ENCODE measurements around the gene MAPK8IP3. TPM values are rescaled to one million over a fixed set of nuclear protein-coding genes. Genes with fewer than 3 reads are reported as not detected.

MAPK8IP3 gene
- total and polyA plus RNA-seq, 9 of the 15 experiments (the other 6 are each of a cell fraction or from before 2014, with no cell fraction given), result 0.17 to 58.7 (median 16.7) TPM

DNA sequence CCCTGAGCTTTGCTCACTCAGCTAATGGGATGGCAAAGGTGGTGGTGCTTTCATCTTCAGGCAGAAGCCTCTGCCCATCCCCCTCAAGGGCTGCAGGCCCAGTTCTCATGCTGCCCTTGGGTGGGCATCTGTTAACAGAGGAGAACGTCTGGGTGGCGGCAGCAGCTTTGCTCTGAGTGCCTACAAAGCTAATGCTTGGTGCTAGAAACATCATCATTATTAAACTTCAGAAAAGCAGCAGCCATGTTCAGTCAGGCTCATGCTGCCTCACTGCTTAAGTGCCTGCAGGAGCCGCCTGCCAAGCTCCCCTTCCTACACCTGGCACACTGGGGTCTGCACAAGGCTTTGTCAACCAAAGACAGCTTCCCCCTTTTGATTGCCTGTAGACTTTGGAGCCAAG is 5.7 kb upstream of the MAPK8IP3 start:
- Histone ChIP-seq H3K79me2 (ENCODE audit: control insufficient read depth, insufficient read depth, low read length) (no peaks in the 10 kb centered on the region), H3K9ac (ENCODE audit: insufficient read depth in 1 of 2, low read depth in 2 of 2, low read length in 2 of 2) (no peak overlapping the region; a peak in 1 of 4 replicates), H3K27ac (ENCODE audit: extremely low read depth, low read depth, low read length) (no peak overlapping the region), H3K9me1 (ENCODE audit: control insufficient read depth, insufficient read depth, low read length) (no peaks in the 10 kb centered on the region), H4K20me1 (replicated peaks; ENCODE audit: control insufficient read depth, insufficient read depth, low read length) (no peaks in the 10 kb centered on the region; the same call in 1 of the 2 replicates), H3K4me3 (no peak overlapping the region), H3K27me3 (ENCODE audit: control insufficient read depth in 2 of 2, insufficient read depth in 2 of 2, low read length in 2 of 2) (no peaks in the 10 kb centered on the region), H3K4me2 (ENCODE audit: insufficient read depth, low read length) (no peak overlapping the region), H3K36me3 (ENCODE audit: control insufficient read depth, insufficient read depth, low read length) (peaks cover 79% of the 10 kb centered on the region), H3K4me1 (replicated peaks in 1 of 2; ENCODE audit: control insufficient read depth in 2 of 2, insufficient read depth in 2 of 2, low read length in 2 of 2) (peaks cover 5 to 8% of the 10 kb centered on the region in 2 experiments; a peak in 3 of 5 replicates), H2AFZ (ENCODE audit: low read depth, low read length) (no peak overlapping the region), H3K9me3 (replicated peaks; ENCODE audit: control insufficient read depth, insufficient read depth, low read depth, low read length) (no peaks in the 10 kb centered on the region)
- BruUV-seq (replicated peaks), result no TSS peak
- in situ Hi-C loops (cut with MboI), result no loop called here
- intact Hi-C loops (cut with micrococcal nuclease), result no loop called here
- no peak for ATAC-seq
- no peak for FAIRE-seq
- no peak for DNase-seq (ENCODE audit: extremely low read depth in 1 of 4, low spot score in 3 of 4)
- CTCF ChIA-PET (ENCODE audit: low intra/inter-chr PET ratio), result no interaction called here
- POLR2A ChIA-PET, result interaction anchor here (1.0 kb wide), 1 partner anchor 15 kb away, joined by 3 read pairs; no protein-coding TSS in a partner anchor
- no peak for TF ChIP-seq NRF1 (conservative IDR thresholded peaks at IDR 0.05 in 1 of 2, IDR thresholded peaks at IDR 0.05 in 1 of 2)
- TF ChIP-seq SMARCB1 (IDR thresholded peaks at IDR 0.05; ENCODE audit: insufficient read length, low read depth), result no peak
- TF ChIP-seq ZNF324 (CRISPR knock-in tag; IDR thresholded peaks at IDR 0.05), result no peak
- 80% methylated on average over 2 of the region's 3 CpGs for WGBS (ENCODE audit: insufficient coverage, low coverage, missing lambda C conversion rate)

DNA sequence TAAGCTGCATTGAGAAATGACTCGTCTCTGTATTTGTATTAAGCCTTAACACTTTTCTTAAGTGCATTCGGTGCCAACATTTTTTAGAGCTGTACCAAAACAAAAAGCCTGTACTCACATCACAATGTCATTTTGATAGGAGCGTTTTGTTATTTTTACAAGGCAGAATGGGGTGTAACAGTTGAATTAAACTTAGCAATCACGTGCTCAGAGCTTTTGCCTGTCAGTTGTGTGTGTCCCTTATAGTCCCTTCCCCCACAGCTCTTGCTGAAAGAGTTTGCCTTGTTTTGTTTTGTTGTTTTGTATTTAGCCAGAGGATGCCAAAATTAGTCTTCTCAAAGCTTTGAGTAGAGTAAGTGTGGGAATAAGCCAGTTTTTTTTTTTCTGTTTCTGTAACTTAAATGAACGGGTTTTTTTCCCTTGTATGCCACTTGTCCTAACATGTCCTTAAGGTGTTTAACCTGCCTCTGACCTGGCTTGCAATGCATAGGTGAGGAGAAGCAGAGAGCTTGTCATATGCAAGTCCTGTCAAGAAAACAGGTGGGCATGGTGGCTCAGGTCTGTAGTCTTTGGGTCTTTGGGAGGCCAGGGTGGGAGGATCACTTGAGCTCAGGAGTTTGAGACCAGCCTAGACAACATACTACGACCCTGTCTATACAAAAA is 4.6 kb upstream of the MAPK8IP3 start:
- BruUV-seq (replicated peaks), result no TSS peak
- ChIA-PET POLR2A (interaction anchor here (0.6 to 2.7 kb wide), 6 partner anchors 14 to 1175 kb away, joined by 3 to 16 read pairs (median 3); partner anchors contain the start of gene JPT2), CTCF (ENCODE audit: low intra/inter-chr PET ratio) (interaction anchor here (0.6 kb wide), 1 partner anchor 56 kb away, joined by 4 read pairs; no protein-coding TSS in a partner anchor)
- H3K9me3 ChIP-seq (replicated peaks; ENCODE audit: control insufficient read depth, insufficient read depth, low read depth, low read length), result no peaks in the 10 kb centered on the region
- intact Hi-C loops (cut with micrococcal nuclease), result no loop called here
- H3K9me1 ChIP-seq (ENCODE audit: control insufficient read depth, insufficient read depth, low read length), result no peaks in the 10 kb centered on the region
- H2AFZ ChIP-seq (ENCODE audit: low read depth, low read length), result no peak overlapping the region
- H3K36me3 ChIP-seq (ENCODE audit: control insufficient read depth, insufficient read depth, low read length), result peaks cover 70% of the 10 kb centered on the region
- no peak overlapping the region for H3K4me2 ChIP-seq (ENCODE audit: insufficient read depth, low read length)
- no peaks in the 10 kb centered on the region; the same call in 1 of the 2 replicates for H4K20me1 ChIP-seq (replicated peaks; ENCODE audit: control insufficient read depth, insufficient read depth, low read length)
- DNase-seq (ENCODE audit: extremely low read depth in 1 of 4, low spot score in 3 of 4) (no peak), ATAC-seq (no peak), FAIRE-seq (no peak)
- WGBS (ENCODE audit: insufficient coverage, low coverage, missing lambda C conversion rate), result 84% methylated on average over 6 of the region's 6 CpGs
- no peak overlapping the region; the same call in 2 of the 3 replicates for H3K27ac ChIP-seq (ENCODE audit: extremely low read depth, low read depth, low read length)
- peaks cover 4% of the 10 kb centered on the region for H3K79me2 ChIP-seq (ENCODE audit: control insufficient read depth, insufficient read depth, low read length)
- TF ChIP-seq SUPT5H (IDR thresholded peaks at IDR 0.05), result no peak
- TF ChIP-seq, protein P1, sequence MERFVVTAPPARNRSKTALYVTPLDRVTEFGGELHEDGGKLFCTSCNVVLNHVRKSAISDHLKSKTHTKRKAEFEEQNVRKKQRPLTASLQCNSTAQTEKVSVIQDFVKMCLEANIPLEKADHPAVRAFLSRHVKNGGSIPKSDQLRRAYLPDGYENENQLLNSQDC (CRISPR knock-in tag; IDR thresholded peaks at IDR 0.05), result no peak
- TF ChIP-seq, protein P2, sequence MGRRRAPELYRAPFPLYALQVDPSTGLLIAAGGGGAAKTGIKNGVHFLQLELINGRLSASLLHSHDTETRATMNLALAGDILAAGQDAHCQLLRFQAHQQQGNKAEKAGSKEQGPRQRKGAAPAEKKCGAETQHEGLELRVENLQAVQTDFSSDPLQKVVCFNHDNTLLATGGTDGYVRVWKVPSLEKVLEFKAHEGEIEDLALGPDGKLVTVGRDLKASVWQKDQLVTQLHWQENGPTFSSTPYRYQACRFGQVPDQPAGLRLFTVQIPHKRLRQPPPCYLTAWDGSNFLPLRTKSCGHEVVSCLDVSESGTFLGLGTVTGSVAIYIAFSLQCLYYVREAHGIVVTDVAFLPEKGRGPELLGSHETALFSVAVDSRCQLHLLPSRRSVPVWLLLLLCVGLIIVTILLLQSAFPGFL (CRISPR knock-in tag; IDR thresholded peaks at IDR 0.05), result no peak
- H3K9ac ChIP-seq (ENCODE audit: insufficient read depth in 1 of 2, low read depth in 2 of 2, low read length in 2 of 2), result no peak overlapping the region
- no peaks in the 10 kb centered on the region for H3K27me3 ChIP-seq (ENCODE audit: control insufficient read depth in 2 of 2, insufficient read depth in 2 of 2, low read length in 2 of 2)
- H3K4me3 ChIP-seq, result no peak overlapping the region
- H3K4me1 ChIP-seq (replicated peaks in 1 of 2; ENCODE audit: control insufficient read depth in 2 of 2, insufficient read depth in 2 of 2, low read length in 2 of 2), result peaks cover 8 to 12% of the 10 kb centered on the region in 2 experiments; a peak in 4 of 5 replicates
- in situ Hi-C loops (cut with MboI), result no loop called here
